HG02678 (cell line): ENCODE results near the gene HOXC9.

Source experiments
- ATAC-seq: cut with Tn5 transposase; IDR thresholded peaks from one replicate; pipeline ENCODE4 v1.9.1; 2021; ENCODE audit warnings: mild to moderate bottlenecking, moderate library complexity; ENCODE audit not compliant: unreplicated experiment

HOXC9 gene

DNA sequence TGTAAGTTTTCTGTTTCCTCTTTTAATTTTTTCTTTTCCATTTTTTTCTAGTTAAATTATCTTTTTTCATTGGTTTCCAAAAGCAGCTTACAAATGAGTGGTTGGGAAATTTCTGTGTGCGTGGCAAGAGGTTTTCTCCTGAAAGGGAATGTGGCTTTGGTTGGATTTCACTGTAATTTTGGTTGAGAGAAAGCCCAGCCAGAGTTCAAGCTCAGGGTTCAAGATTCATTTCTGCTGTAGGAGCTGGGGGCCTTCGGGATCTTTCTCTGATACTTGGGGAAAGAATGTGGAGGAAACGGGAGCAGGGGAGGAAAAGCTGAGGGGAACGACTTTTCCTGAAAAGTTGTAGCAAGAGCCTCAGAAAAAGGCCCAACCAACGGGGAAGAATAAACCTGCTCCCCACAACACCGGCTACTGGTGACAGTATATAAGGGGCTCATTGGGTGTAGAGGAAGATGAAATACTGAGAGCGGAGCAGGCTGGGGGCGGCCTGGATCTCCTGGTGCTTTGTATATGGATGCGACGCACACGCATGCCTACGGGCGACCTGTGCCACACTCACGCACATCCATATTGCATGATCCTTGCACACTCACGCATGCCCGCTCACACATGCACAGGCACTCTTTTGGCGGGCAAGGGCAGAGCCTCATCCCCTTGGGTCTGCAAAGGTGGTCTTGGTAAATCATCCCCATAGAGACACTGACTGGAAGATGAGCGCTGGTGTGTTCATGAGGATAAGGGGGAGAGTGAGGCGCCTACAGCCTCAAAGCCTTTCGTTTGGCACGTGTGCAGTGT, 13.1 kb upstream of the HOXC9 start:
- no peak for ATAC-seq

DNA sequence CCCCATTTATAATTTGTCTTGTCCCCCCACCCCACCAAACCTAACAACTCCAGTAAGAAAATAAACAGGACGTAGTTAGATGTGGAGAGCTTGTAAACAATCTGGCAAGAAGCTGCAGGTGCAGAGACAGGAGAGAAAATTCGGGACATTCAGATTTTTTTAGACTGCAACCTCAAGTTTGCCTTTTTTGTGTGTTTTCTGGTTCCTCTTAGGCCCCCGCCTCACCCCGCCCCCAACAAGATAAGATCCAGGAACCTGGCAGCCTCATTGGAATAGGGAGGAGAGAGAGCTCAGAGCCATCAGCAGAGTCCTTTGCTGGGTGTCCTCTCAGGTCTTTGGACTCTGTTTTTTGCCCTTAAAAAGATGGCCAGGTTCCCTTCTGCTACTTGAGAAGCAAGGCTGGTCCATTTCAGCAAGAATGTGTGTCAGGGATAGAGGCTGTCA, 12.2 kb upstream of the HOXC9 start:
- no peak for ATAC-seq

DNA sequence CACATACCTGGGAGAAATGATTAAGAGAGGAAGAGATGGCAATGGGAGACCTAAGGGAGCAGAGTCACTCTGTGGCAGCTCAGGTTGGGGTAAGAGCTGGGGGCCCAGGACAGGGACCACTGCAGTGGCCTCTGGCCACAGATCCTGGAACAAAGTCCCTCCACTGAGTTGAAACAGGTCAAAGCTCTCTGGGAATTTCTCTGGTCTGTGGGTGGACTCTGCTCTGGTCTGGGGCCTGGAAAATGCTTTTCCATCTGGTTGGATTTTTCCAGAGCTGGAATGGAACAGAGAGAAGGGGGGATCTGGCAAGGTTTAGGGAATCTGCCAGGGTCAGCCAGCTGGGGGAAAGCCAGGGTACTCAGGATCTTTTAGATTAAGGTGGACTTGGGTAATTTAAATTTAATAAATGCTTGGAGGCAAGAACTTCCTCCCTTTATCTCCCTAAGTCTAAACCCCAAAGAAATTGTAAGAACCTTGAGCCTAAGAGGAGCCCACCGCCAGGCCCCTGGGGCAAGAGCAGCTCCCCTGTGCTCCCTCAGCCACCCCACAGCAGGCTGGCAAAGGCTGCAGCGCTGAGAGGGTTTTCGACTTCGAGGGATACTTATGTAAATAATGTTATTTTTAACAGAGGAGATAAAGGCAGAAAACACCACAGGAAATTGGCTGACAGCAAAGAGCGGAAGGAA, 11.3 kb upstream of the HOXC9 start:
- ATAC-seq = no peak

DNA sequence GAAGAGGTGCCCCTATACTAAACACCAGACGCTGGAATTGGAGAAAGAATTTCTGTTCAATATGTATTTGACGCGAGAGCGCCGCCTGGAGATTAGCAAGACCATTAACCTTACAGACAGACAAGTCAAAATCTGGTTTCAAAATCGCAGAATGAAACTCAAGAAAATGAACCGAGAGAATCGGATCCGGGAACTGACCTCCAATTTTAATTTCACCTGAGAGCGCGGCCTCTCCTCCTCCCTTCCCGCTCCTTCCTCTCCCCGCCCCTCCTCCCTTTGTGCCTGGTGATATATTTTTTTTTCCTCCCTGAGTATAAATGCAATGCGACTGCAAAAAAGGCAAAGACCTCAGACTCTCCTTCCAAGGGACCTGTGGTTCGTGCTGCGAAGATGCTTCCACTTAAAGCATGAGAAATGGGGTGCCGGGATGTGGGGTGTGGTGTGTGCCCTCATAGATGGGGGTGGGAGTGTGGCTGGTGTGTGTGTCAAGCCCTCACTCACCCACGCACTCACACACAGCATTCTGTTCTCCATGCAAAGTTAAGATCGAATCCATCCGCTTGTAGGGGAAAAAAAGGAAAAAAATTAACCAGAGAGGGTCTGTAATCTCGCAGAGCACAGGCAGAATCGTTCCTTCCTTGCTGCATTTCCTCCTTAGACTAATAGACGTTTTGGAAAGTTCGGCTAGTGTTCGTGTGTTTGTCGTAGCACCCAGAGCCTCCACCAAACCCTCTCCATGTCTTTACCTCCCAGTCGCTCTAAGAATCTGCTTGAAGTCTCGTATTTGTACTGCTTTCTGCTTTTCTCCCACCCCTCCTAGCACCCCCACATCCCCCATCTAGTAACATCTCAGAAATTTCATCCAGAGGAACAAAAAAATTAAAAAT, 10.5 kb upstream of the HOXC9 start:
- no peak for ATAC-seq

DNA sequence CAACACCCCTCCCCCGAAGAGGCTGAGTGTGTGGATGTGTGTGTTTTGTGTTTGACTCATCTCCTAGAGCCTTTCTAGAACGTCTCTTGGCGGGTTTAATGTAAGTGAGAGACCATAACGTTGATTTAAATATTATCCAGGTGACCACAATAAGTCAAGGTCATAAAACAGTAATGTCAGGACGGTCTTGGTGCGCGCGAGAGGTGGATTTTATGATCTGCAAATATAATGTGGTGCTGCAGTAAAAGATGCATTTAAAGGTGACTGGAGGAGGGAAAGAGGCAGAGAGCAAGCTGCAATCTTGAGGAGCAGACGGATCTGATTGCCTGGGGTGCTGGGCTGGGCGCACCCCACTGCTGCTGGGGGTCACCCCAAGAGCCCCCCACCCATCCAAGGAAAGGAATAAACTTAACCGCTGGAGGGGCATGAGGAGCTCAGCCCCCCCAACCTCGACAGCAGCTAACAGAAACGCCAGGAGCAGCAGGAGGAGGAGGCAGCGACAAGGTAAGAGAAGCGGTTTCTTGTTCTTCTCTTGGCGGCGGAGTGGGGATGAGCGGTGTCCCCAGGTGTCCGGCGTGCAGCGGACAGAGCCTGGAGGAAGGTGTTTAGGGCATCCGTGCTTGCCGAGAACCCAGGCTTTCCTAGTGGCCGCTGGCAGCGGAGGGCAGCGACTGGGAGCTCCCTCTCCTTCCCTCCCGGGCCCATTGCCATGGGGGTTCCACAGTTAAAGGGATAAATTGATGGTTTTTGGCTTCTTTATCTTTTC, 9.5 kb upstream of the HOXC9 start:
- no peak for ATAC-seq

DNA sequence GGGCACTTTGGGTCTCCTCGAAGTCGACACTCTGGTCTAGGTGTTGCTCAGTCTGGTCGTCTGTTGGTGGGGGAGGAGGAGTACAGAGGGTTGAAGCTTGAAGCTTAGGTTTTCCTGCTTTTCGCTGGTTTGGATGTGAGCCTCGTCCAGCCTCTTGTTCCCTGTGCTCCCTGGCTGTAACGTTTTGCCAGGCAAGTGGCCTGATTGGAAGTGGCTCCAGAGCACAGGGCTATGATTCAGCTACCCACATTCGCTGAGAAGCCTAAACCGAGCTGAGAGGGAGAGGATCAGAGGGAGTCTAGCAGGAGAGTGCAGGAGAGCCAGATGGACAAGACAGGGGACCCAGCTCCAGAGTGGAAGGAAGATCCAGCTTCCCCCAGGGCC, 8.9 kb upstream of the HOXC9 start:
- ATAC-seq = no peak

DNA sequence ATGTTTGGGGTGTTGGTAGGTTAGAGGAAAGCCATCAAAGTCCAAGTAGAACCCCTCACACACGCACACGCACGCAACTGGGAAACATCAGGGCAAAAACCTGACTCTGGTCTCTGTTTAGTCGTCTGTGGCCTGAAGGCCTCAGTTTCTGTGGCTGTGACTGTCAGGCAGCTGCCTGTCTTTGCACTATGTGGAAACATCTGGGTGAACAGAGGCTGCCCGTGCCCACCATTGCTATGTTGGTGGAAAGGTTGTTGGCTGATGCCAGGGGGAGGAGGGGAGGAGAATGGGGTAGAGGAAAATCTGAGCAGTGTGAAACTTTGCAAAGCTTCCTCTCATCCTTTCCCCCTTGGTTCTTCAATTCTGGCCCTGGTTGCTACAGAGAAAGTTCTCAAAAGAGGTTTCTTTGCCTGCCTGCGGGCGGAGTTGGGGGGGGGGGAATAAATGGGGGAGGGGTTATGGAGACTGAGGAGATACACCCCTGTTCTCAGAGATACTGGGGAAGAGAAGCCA, 7.5 kb upstream of the HOXC9 start:
- ATAC-seq = no peak

DNA sequence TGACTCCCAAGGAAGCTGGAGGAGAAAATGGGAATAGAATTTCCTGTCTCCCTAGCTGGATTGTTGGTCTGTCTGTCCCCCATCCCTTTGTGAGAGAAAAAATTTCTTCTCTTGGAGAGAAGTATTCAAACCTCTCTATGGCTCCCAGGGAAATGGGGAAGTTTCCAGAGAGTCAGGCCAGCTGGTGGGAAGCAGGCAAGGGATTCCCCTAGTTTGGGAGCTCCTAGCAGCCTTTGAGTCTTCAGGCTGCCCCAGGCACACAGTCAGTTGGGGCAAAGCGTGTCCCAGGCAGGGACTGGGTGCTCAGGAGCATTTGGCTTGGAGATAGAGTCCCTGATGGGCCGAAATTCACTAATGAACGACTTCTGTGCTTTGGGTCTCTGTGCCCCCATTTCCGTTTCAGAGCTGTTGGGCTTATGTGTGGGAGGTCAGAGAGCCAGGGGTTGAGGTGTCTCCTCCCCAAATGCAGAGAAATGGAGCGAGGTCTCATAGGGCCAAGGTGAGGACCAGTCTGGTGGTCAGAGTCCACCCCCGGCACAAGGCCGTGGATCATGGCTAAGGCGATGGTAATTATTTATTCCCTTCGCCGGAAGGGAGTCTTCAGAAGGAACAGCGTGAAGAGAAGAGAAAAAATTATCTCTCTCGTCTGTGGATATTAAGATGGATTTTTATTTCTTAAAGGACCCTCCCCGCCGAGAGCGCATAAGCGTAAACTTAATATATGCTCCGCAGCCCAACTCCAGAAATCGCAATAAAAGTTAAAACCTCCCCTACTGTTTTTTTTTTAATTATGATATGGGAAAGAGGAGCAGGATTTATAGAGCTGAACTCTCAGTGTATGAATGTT, 6.6 kb upstream of the HOXC9 start:
- ATAC-seq = no peak

DNA sequence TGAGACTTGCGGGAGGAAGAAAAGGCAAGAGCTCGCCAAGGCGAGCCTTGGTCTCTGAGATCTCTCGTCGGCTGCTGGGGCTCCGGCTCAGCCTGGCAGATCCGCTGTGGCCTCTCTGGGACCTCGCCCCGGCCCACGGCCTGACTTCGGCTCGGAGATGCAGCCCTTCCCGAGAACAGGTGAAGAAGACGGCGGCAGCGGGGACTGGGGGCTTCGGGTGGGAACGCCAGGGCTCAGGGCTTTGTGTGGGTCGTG, 6.0 kb upstream of the HOXC9 start:
- no peak for ATAC-seq

DNA sequence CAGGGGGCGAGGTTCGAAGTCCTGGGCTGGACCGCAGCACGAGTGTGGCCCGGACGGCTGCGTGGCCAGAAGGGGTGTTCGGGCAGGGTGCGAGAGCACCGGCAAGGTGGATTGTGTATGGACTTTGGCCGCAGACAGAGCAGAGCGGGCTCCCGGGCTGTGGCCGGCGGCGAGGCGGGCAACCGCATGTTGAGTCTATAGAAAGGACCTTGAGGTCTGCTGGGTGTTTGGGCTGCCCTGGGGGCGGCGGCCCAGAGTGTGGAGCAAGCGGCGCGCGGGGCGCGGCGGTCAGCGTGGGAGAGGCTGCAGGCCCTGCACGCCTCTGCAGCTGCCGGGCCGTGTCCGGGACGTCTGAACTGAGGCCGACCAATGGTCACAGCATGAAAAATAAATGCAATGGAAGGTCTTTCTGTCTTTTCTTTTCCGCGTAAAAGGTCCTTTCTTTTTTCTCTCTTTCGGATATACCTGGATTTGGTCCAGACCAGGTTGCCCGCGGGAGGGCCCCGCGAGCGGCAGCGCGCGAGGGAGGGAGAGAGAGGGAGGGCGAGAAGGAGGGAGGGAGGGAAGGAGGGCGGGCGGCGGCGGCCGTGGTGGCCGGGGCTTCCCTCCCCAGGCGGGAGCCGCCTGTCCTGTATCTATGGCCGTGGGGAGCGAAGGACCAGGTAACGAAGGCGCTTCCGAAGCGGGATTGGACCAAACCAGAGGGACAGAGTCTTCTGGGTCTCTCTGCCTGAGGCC, 5.5 kb upstream of the HOXC9 start:
- ATAC-seq = no peak

DNA sequence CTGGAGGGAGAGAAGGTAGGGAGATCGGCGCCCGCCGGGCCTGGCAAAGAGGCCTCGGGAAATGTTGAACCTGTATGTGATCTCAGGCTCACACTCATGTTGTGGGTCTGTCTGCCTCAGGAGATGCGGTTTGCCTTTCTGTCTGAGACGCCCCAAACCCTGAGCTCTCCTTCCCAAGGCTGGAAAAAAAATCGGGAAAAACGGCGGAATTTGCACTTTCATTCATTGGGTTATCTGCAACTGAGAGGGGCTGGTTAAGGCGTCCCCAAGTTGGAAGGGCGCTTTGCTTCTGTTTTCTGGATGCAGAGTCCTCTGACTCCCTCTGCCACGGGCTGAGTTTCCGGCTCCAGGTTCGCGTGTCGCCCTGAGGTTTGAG, 5.0 kb upstream of the HOXC9 start:
- no peak for ATAC-seq

DNA sequence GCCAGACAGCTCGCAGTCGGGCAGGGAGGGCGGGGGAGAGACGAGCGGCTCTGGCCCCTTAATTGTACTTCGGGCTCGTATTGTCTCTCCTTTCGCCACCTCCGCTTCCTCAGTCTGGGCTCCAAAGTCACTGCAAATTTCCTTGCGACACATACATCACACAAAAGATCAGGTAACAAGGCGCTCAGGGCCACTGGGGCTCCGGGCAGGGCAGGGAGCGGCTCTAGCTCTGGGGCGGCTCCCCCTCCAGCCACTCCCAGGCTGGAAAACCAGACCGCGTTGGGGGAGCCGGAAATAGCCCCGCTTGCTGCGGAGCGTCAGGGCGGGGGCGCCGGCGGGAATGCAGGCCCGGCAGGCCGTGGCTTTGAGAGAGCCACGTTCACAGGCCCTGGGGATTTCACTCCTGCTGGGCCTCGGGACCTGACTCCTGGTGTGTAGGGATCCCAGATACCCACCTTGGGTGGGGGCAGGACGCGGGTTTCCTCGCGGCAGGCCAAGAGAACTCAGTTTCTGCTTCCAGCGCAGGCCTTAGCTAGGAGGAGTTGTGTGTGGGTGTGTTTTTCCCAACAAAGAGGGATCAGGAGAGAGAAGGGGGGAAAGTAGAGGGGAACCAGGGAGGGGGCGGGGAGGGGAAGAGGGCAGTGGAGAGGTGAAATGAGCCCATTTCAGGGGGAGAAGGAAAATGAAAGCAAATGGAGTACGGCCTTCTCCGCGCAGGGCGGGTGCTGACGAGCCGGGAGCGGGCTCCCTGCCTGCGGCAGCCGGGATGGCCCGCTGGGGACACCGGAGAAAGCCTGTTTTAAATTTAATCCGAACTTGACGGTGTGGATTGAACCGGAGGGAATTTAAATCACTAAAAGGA, 4.4 kb upstream of the HOXC9 start:
- no peak for ATAC-seq

DNA sequence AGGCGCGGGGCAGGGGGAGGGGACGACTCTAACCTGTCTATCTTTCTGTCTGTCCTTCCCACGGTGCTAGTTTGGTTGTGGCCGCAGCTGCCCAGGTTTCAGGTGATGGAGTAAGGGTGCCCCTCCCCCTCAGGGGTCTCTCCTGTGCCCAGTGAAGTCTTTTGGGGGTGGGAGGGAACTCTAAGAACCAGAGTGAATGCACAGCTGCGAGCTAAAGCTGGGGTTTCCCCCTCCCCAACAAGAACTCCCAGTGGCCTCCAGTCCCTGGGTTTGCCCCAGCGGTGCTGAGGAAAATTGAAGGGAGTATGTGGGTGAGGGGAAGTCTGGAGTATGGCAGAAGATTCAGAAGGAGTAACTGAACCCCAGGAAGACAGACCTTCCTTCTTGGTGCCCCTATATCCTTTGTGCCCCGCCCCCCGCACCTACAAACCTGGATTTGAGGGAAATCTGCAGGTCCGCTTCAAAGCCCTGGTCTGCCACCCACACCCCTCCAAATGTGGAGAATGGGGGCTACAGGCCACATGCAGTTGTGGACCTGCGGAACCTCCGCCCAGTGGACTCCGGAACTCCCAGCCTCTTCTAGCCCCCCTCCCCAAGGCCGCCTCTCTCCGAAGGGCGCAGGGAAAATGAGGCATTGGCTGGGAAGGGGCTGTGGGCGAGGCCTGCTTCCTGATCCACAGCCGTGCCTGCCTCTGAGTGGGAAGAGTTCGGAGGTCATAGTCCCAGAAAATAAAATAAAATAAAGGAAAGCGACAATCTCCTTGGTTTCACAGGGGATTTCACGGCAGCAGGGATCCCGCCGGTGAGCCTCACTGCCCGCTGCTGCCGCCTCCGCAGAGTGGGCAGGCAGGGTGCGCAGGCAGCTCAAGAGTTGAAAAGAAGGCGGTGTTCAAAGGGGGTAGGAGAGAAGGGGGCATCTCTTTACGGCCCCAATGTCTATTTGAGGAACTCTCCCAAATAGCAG, 3.4 kb upstream of the HOXC9 start:
- no peak for ATAC-seq

DNA sequence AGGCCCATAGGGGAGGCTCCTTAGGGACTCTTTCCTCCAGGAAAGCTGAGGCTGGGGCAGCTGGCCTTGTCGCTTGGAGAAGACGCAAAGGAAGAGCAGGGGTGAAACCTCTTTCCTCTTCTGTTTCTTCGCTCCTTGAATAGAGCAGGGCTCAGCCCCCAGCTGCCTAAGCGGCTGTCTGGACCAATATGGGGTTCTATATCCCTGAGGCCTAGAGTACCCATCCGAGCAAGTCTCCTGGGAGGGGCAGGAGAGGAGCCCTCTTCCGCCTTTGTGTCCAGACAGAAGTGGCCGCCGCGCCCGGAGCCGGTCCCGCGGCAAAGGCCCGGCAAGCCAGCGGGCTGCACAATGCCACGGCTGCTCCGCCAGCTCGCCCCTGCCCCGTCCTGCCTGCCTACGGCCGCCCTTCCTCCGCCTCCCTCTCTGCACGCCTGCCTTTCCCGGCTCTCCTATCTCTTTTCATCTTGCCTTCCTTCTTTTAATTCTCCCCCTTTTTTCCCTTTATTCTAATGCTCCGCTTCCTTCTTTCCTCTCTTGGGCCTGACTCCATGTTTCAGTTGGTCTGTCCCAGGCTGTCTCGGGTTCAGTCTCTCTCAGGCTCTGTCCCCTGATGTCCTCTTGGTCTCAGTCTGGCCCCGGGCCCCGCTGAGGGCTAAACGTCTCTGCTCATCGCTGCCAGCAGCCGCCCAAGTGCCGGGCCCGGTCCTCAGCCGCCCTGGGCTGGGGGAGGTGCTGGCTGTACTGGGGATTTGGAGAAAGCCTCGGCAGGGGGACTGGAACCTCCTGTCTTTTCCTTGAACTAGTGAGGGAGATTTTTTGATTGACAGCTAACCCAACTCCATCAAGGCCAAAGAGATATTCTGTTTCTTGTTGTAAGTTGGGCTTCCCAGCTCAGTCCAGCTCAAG, 2.5 kb upstream of the HOXC9 start:
- ATAC-seq = no peak

DNA sequence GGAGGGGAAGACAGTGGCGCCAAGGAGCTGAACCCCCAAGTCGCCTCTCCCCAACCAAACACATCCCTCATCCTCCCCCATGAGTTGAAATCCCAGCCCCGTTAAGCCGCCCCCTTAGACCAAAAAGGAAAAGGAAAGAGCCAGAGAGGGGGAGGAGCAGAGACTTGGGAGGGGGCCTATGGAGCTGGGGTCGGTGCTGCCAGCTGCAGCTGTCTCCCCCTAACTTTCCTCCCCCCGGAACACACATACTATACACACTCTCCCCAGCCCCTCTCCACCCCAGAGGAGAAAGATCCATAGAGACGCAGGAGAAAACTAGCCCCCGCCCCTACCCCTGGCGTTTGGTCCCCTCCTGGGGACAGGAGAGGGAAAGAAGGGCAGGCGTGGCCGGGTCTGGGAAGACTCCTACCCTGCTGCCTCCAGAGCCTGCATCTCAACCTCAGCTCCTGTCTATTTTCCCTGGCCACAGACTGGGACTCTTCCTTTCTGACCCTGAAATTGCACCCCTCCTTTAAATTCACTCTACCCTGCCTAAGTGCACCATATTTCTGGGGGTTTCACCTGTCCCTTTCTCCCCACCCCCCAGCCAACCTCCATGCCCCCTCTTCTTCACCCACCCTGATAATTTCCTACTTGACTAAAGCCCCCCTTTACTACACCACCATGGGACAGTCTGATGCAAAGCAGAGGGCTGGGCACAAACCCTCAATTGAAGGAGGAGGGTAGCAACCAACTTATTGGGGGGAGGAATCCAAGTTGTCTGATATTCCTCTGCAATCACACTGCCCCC, 1.7 kb upstream of the HOXC9 start:
- ATAC-seq = no peak

DNA sequence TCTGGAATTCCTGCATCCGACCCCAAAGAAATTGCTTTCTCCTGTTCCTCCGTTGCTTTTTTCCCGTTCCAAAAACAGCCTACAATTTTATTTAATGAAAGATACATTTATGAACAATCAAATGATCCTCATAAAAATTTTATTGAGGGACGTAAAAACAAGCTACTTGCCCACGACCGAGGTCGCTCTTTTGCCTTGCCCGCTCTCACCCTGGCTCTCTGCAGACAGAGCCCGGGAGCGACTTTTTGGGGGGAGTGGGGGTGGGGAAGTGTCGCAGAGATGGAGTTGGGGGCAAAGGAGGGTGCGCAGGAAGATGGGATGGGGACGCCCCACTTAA, 1.1 kb upstream of the HOXC9 start:
- no peak for ATAC-seq
